Endometrium (tissue), 2 donors: ENCODE data around the gene ATP4A.

Source experiments
- FAIRE-seq: peaks from 2 replicates; lab custom pipeline; 2012; peaks lifted over from hg19 to GRCh38; lab: Jason Lieb, UNC
- donor health status: control.
- donor health status: control.

Gene ATP4A

GRCh38 chr19:35565016-35565856, 1.8 kb upstream of the ATP4A start:
- no peak for FAIRE-seq

GRCh38 chr19:35562776-35563175, 682 bp downstream of the ATP4A start:
- FAIRE-seq: no peak

GRCh38 chr19:35562336-35562735, 1.1 kb downstream of the ATP4A start:
- FAIRE-seq: no peak

- no peak for FAIRE-seq
These were observed 2.0 kb downstream of the ATP4A start for GRCh38 chr19:35561436-35561835.

GRCh38 chr19:35560677-35561076, 2.8 kb downstream of the ATP4A start:
- FAIRE-seq: no peak

GRCh38 chr19:35560271-35560670, 3.2 kb downstream of the ATP4A start:
- FAIRE-seq: no peak

- FAIRE-seq: no peak
These were observed 3.7 kb downstream of the ATP4A start for GRCh38 chr19:35559781-35560180.

- no peak for FAIRE-seq
These were observed 4.2 kb downstream of the ATP4A start for GRCh38 chr19:35559281-35559659.

GRCh38 chr19:35558400-35559280, 4.8 kb downstream of the ATP4A start:
- no peak for FAIRE-seq

GRCh38 chr19:35557539-35558399, 5.7 kb downstream of the ATP4A start:
- FAIRE-seq: no peak

GRCh38 chr19:35556846-35557538, 6.5 kb downstream of the ATP4A start:
- no peak for FAIRE-seq

- no peak for FAIRE-seq
These were observed 7.3 kb downstream of the ATP4A start for GRCh38 chr19:35556025-35556590.

- no peak for FAIRE-seq
These were observed 8.0 kb downstream of the ATP4A start for GRCh38 chr19:35555301-35556005.

GRCh38 chr19:35554076-35554475, 9.4 kb downstream of the ATP4A start:
- FAIRE-seq: no peak

- no peak for FAIRE-seq
These were observed 10.0 kb downstream of the ATP4A start for GRCh38 chr19:35553385-35554000.

- FAIRE-seq: no peak
These were observed 10.7 kb downstream of the ATP4A start for GRCh38 chr19:35552534-35553384.

GRCh38 chr19:35551091-35551810, 12.2 kb downstream of the ATP4A start:
- FAIRE-seq: no peak

- no peak for FAIRE-seq
These were observed 13.5 kb downstream of the ATP4A start for GRCh38 chr19:35549879-35550523.
